Activated T-helper 2 cell treated with anti-CD3 and anti-CD28 coated beads, Interferon-gamma antibody, Interleukin-2, Interleukin-4, amounts not matched to agents 10 μg/mL and 5 μg/mL and 100 μg/mL, durations not matched to agents 14 hours and 24 hours and 36 hours (primary cell): ENCODE data around the gene ATP6AP1. TPM values are rescaled to one million over a fixed set of nuclear protein-coding genes. Genes with fewer than 3 reads are reported as not detected.

Source experiments
- total RNA-seq: library from RNA; stranded (reverse); gene quantifications from 2 replicates; pipeline ENCODE4 v1.2.3, GENCODE V29; 2022

The ATP6AP1 gene
- total RNA-seq, 1 donor from 2014 or later, result 48.9 TPM

Other genes starting within 250 kb of the ATP6AP1 start
- not detected in 2 replicates for gene OPN1MW, start 246.1 kb upstream of the ATP6AP1 start, total RNA-seq
- gene OPN1MW2, start 208.9 kb upstream of the ATP6AP1 start, total RNA-seq, result not detected in 2 replicates
- gene OPN1MW3, start 171.1 kb upstream of the ATP6AP1 start, total RNA-seq, result not detected in 2 replicates
- gene TEX28, start 133.6 kb upstream of the ATP6AP1 start, total RNA-seq, result not detected in 2 replicates
- gene TKTL1, start 132.9 kb upstream of the ATP6AP1 start, total RNA-seq, result 0.07 and 0.09 TPM in 2 replicates
- gene FLNA, start 54.0 kb upstream of the ATP6AP1 start, total RNA-seq, result 1,005 and 1,026 TPM in 2 replicates
- 95.6 and 98.8 TPM in 2 replicates for gene EMD, start 49.4 kb upstream of the ATP6AP1 start, total RNA-seq
- gene RPL10, start 30.3 kb upstream of the ATP6AP1 start, total RNA-seq, result 2,692 and 2,787 TPM in 2 replicates
- 18.1 TPM in 2 replicates for gene DNASE1L1, start 19.4 kb upstream of the ATP6AP1 start, total RNA-seq
- gene TAFAZZIN, start 17.1 kb upstream of the ATP6AP1 start, total RNA-seq, result 77.3 TPM in 2 replicates
- 115 and 117 TPM in 2 replicates for gene GDI1, start 8.5 kb downstream of the ATP6AP1 start, total RNA-seq
- 79.6 and 84.1 TPM in 2 replicates for gene FAM50A, start 15.5 kb downstream of the ATP6AP1 start, total RNA-seq
- gene PLXNA3, start 29.6 kb downstream of the ATP6AP1 start, total RNA-seq, result 62.1 and 62.5 TPM in 2 replicates
- 49.4 and 51.7 TPM in 2 replicates for gene LAGE3, start 50.6 kb downstream of the ATP6AP1 start, total RNA-seq
- 55.5 and 56.1 TPM in 2 replicates for gene UBL4A, start 57.9 kb downstream of the ATP6AP1 start, total RNA-seq
- gene SLC10A3, start 62.0 kb downstream of the ATP6AP1 start, total RNA-seq, result 17.5 and 18.3 TPM in 2 replicates
- gene FAM3A, start 87.6 kb downstream of the ATP6AP1 start, total RNA-seq, result 39.2 and 39.8 TPM in 2 replicates
- 82.8 and 86.4 TPM in 2 replicates for gene G6PD, start 118.2 kb downstream of the ATP6AP1 start, total RNA-seq
- gene IKBKG, start 118.9 kb downstream of the ATP6AP1 start, total RNA-seq, result 40.5 and 41.7 TPM in 2 replicates
- gene CTAG1A, start 156.5 kb downstream of the ATP6AP1 start, total RNA-seq, result not detected in 2 replicates
- not detected in 2 replicates for gene CTAG1B, start 190.6 kb downstream of the ATP6AP1 start, total RNA-seq
- gene CTAG2, start 224.9 kb downstream of the ATP6AP1 start, total RNA-seq, result not detected in 2 replicates